ENCODE data around the gene MAP3K8. TPM values are rescaled to one million over a fixed set of nuclear protein-coding genes. Genes with fewer than 3 reads are reported as not detected.

Gene MAP3K8
- total RNA-seq, 1 experiment from 2014 or later = 13.8 TPM

- peaks cover 34% of the 10 kb centered on the region for H3K4me1 Mint-ChIP-seq
- no peaks in the 10 kb centered on the region for H3K9me3 Mint-ChIP-seq
- CTCF ChIA-PET = interaction anchor here (1.0 to 3.0 kb wide), 2 partner anchors 11 to 169 kb away, joined by 3 to 10 read pairs; no protein-coding TSS in a partner anchor
- TF ChIP-seq MYBL2 (CRISPR knock-in tag; IDR thresholded peaks at IDR 0.05) (no peak), ZNF121 (CRISPR knock-in tag; IDR thresholded peaks at IDR 0.05) (no peak), IRF2 (CRISPR knock-in tag; IDR thresholded peaks at IDR 0.05; ENCODE audit: borderline replicate concordance, low read depth) (no peak), AR (CRISPR knock-in tag; IDR thresholded peaks at IDR 0.05) (no peak), TCF7 (CRISPR knock-in tag; IDR thresholded peaks at IDR 0.05; ENCODE audit: low read depth) (no peak), TEAD1 (CRISPR knock-in tag; IDR thresholded peaks at IDR 0.05) (no peak), GRHL2 (CRISPR knock-in tag; IDR thresholded peaks at IDR 0.05; ENCODE audit: insufficient replicate concordance, severe bottlenecking) (no peak), FOXJ3 (CRISPR knock-in tag; IDR thresholded peaks at IDR 0.05; ENCODE audit: borderline replicate concordance) (no peak), E2F5 (CRISPR knock-in tag; IDR thresholded peaks at IDR 0.05) (no peak), AFF4 (CRISPR knock-in tag; IDR thresholded peaks at IDR 0.05; ENCODE audit: borderline replicate concordance) (no peak), JAZF1 (CRISPR knock-in tag; IDR thresholded peaks at IDR 0.05) (no peak), HMGXB4 (CRISPR knock-in tag; IDR thresholded peaks at IDR 0.05) (no peak), ARID4B (CRISPR knock-in tag; IDR thresholded peaks at IDR 0.05; ENCODE audit: borderline replicate concordance) (no peak), ZBTB43 (CRISPR knock-in tag; IDR thresholded peaks at IDR 0.05) (no peak)
- POLR2A ChIA-PET = no interaction called here
- no peaks in the 10 kb centered on the region for H3K36me3 Mint-ChIP-seq
- ATAC-seq (no peak), DNase-seq (ENCODE audit: low spot score) (no peak)
- H3K4me3 Mint-ChIP-seq = no peak overlapping the region
- H3K27ac Mint-ChIP-seq = peak overlapping the region; percentile 60; the same call in 1 of the 2 replicates
- no peaks in the 10 kb centered on the region for H3K27me3 Mint-ChIP-seq (ENCODE audit: low read depth)
Observed at GRCh38 chr10:30422151-30422695, 11.8 kb upstream of the MAP3K8 start.
